Caco-2 (cell line): ENCODE measurements around the gene UPB1. TPM values are rescaled to one million over a fixed set of nuclear protein-coding genes. Genes with fewer than 3 reads are reported as not detected.

ENCODE experiments used
- BruUV-seq: library from RNA; stranded (reverse); fragments of 400-500 nt; replicated peaks from 2 replicates; lab custom pipeline; 2021; lab: Mats Ljungman, UMichigan
- CTCF ChIA-PET: fragments of 300-600 bp; sonication (Branson Sonifier 250); formaldehyde crosslinking; loops from one replicate; lab custom pipeline; 2022; ENCODE audit warnings: antibody characterized with exemption; lab: Charles Lee
- POLR2A ChIA-PET: fragments of 300-600 bp; sonication (Branson Sonifier 250); formaldehyde crosslinking; loops from one replicate; lab custom pipeline; 2022; ENCODE audit warnings: antibody characterized with exemption; lab: Charles Lee
- DNase-seq, 2 experiments: peaks; one replicate each; pipeline versions ENCODE4 v3.0.0 to v3.0.0-alpha.2; 2020 to 2022
- H3K27me3 ChIP-seq: replicated peaks from 2 replicates; pipeline ENCODE4 v1.6.0; 2011; ENCODE audit warnings: low read length; ENCODE audit not compliant: control insufficient read depth, insufficient read depth
- H3K36me3 ChIP-seq: 2 replicates; pipeline ENCODE4 v1.5.1; 2011; ENCODE audit warnings: low read length; ENCODE audit not compliant: control insufficient read depth, insufficient read depth
- H3K4me1 ChIP-seq: fragments of 250-450 bp; sonication (Bioruptor Pico); 2 replicates; pipeline ENCODE4 v1.5.1; 2020; ENCODE audit warnings: mild to moderate bottlenecking
- H3K4me3 ChIP-seq: 2 replicates; pipeline ENCODE4 v1.5.1; 2011; ENCODE audit warnings: low read depth, mild to moderate bottlenecking, control low read depth, low read length
- H3K9me3 ChIP-seq: fragments of 250-450 bp; sonication (Bioruptor Pico); 2 replicates; pipeline ENCODE4 v1.5.1; 2020; ENCODE audit warnings: mild to moderate bottlenecking, moderate library complexity
- H3K27ac Mint-ChIP-seq: one replicate; pipeline ENCODE4 v1.8.0; 2022; ENCODE audit warnings: mixed read lengths; ENCODE audit not compliant: unreplicated experiment
- H3K27me3 Mint-ChIP-seq: one replicate; pipeline ENCODE4 v1.8.0; 2022; ENCODE audit warnings: mixed read lengths; ENCODE audit not compliant: insufficient read depth, unreplicated experiment
- H3K36me3 Mint-ChIP-seq: one replicate; pipeline ENCODE4 v1.8.0; 2022; ENCODE audit warnings: mild to moderate bottlenecking, mixed read lengths; ENCODE audit not compliant: insufficient read depth, unreplicated experiment
- H3K4me1 Mint-ChIP-seq: one replicate; pipeline ENCODE4 v1.8.0; 2022; ENCODE audit warnings: low read depth, mixed read lengths; ENCODE audit not compliant: unreplicated experiment
- H3K4me3 Mint-ChIP-seq: one replicate; pipeline ENCODE4 v1.8.0; 2022; ENCODE audit warnings: mild to moderate bottlenecking, moderate library complexity, mixed read lengths; ENCODE audit not compliant: unreplicated experiment
- H3K9me3 Mint-ChIP-seq: one replicate; pipeline ENCODE4 v1.8.0; 2022; ENCODE audit warnings: mixed read lengths; ENCODE audit not compliant: unreplicated experiment
- CTCF ChIP-seq, 2 experiments: fragments of 200-600 bp in 1 of 2; IDR thresholded peaks; 1 replicate in 1 of 2; 2 replicates in 1 of 2; pipeline versions ENCODE4 v1.5.1 to v1.8.0; 2011 to 2022; ENCODE audit warnings: antibody characterized with exemption in 1 of 2, control low read depth in 1 of 2, inconsistent platforms in 1 of 2, low read depth in 1 of 2, low read length in 1 of 2, mild to moderate bottlenecking in 1 of 2, moderate library complexity in 1 of 2; ENCODE audit not compliant: insufficient read depth in 1 of 2, severe bottlenecking in 1 of 2, unreplicated experiment in 1 of 2
- intact Hi-C: fragments of 100-400 bp; cut with micrococcal nuclease; formaldehyde crosslinking; loops from one replicate; pipeline ENCODE4 v1.10.0; 2022; ENCODE audit not compliant: unreplicated experiment
- total RNA-seq: library from RNA; stranded (reverse); gene quantifications from 2 replicates; pipeline ENCODE4 v1.2.3, GENCODE V29; 2022

The UPB1 gene
- total RNA-seq, 1 experiment from 2014 or later = 6.7 TPM

DNA sequence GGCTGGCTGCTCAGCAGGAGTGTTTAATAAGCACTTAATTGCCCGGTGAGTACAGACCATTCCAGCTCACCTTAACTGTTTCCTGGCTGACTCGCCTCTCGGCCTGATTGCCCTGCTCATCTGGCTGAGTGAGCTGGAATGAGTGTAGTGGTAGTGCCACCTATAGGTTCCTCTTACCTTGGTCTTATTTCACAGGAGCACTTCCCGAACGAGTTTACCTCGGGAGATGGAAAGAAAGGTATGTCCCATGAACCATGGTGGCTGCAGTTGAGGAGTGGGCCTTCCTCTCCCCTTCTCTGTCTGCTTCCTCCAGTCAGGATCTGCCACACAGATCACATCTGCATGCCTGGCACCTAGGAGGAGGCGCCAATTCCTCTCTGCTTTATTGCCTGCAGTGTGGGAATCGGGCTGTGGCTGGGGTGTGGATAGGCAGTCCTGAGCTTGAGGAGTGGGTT lies 26.7 kb downstream of the UPB1 start:
- Histone ChIP-seq H3K36me3 (no peaks in the 10 kb centered on the region), H3K4me1 (peaks cover 36% of the 10 kb centered on the region), H3K27me3 (no peaks in the 10 kb centered on the region), H3K9me3 (no peaks in the 10 kb centered on the region), H3K4me3 (no peak overlapping the region)
- peak overlapping the region; percentile 57 for H3K4me3 Mint-ChIP-seq
- no peaks in the 10 kb centered on the region for H3K27me3 Mint-ChIP-seq
- H3K4me1 Mint-ChIP-seq = peaks cover 30% of the 10 kb centered on the region
- peak overlapping the region; percentile 86 for H3K27ac Mint-ChIP-seq
- no peaks in the 10 kb centered on the region for H3K9me3 Mint-ChIP-seq
- H3K36me3 Mint-ChIP-seq = no peaks in the 10 kb centered on the region
- ChIA-PET CTCF (interaction anchor here (0.6 to 1.9 kb wide), 14 partner anchors 11 to 251 kb away, joined by 3 to 51 read pairs (median 4); partner anchors contain the start of gene SPECC1L), POLR2A (interaction anchor here (0.6 to 1.1 kb wide), 2 partner anchors 9 to 16 kb away, joined by 3 to 4 read pairs; no protein-coding TSS in a partner anchor)
- DNase-seq = peak; percentile 84 to 90
- no TSS peak for BruUV-seq
- intact Hi-C loops = loop anchor here (1.0 to 5.0 kb wide), 3 partner anchors 15 to 101 kb away; no protein-coding TSS in a partner anchor
- peak; percentile 72 to 77 for TF ChIP-seq CTCF (IDR thresholded peaks at IDR 0.05; ENCODE audit: insufficient read depth in 1 of 2, low read depth in 1 of 2, low read length in 1 of 2, severe bottlenecking in 1 of 2, unreplicated experiment in 1 of 2)

- no peak for TF ChIP-seq CTCF (IDR thresholded peaks at IDR 0.05; ENCODE audit: insufficient read depth in 1 of 2, low read depth in 1 of 2, low read length in 1 of 2, severe bottlenecking in 1 of 2, unreplicated experiment in 1 of 2)
- no TSS peak for BruUV-seq
- H3K4me1 Mint-ChIP-seq = peaks cover 22% of the 10 kb centered on the region
- CTCF ChIA-PET = interaction anchor here (1.0 kb wide), 2 partner anchors 102 to 104 kb away, joined by 4 to 5 read pairs; no protein-coding TSS in a partner anchor
- no peak for DNase-seq
- H3K4me1 ChIP-seq = peaks cover 25% of the 10 kb centered on the region
- intact Hi-C loops = loop anchor here (2.0 to 5.0 kb wide), 3 partner anchors 23 to 37 kb away; partner anchors contain the start of genes GUCD1 and SNRPD3
- POLR2A ChIA-PET = no interaction called here
- no peaks in the 10 kb centered on the region for H3K9me3 Mint-ChIP-seq
- H3K27me3 Mint-ChIP-seq = no peaks in the 10 kb centered on the region
- H3K36me3 Mint-ChIP-seq = no peaks in the 10 kb centered on the region
- no peak overlapping the region for H3K4me3 ChIP-seq
- H3K9me3 ChIP-seq = no peaks in the 10 kb centered on the region
- H3K27ac Mint-ChIP-seq = no peak overlapping the region
- H3K36me3 ChIP-seq = no peaks in the 10 kb centered on the region
- H3K27me3 ChIP-seq = no peaks in the 10 kb centered on the region
- no peak overlapping the region for H3K4me3 Mint-ChIP-seq
Measured at GRCh38 chr22:24523873-24524272, 28.7 kb downstream of the UPB1 start.

- no TSS peak for BruUV-seq
- POLR2A ChIA-PET = no interaction called here
- H3K36me3 Mint-ChIP-seq = peaks cover 6% of the 10 kb centered on the region
- no peaks in the 10 kb centered on the region for H3K36me3 ChIP-seq
- peaks cover 26% of the 10 kb centered on the region for H3K4me1 Mint-ChIP-seq
- TF ChIP-seq CTCF (IDR thresholded peaks at IDR 0.05; ENCODE audit: insufficient read depth in 1 of 2, low read depth in 1 of 2, low read length in 1 of 2, severe bottlenecking in 1 of 2, unreplicated experiment in 1 of 2) = peak; percentile 88 to 92
- DNase-seq = peak; percentile 83 to 88
- H3K27ac Mint-ChIP-seq = no peak overlapping the region
- H3K4me1 ChIP-seq = peaks cover 20% of the 10 kb centered on the region
- intact Hi-C loops = loop anchor here (1.0 to 2.0 kb wide), 4 partner anchors 25 to 200 kb away; partner anchors contain the start of genes GUCD1 and SNRPD3
- no peaks in the 10 kb centered on the region for H3K9me3 ChIP-seq
- H3K4me3 Mint-ChIP-seq = no peak overlapping the region
- no peaks in the 10 kb centered on the region for H3K27me3 ChIP-seq
- CTCF ChIA-PET = interaction anchor here (1.4 to 2.2 kb wide), 2 partner anchors 27 to 104 kb away, joined by 4 to 7 read pairs; no protein-coding TSS in a partner anchor
- no peaks in the 10 kb centered on the region for H3K9me3 Mint-ChIP-seq
- H3K27me3 Mint-ChIP-seq = no peaks in the 10 kb centered on the region
- H3K4me3 ChIP-seq = no peak overlapping the region
Measured at GRCh38 chr22:24525416-24526037, 30.4 kb downstream of the UPB1 start.
